Breast epithelium (tissue), 4 donors: ENCODE results near the gene PIK3R5. TPM values are rescaled to one million over a fixed set of nuclear protein-coding genes. Genes with fewer than 3 reads are reported as not detected.

Experiments used
- DNase-seq, 2 donors: peaks; one replicate each; pipeline ENCODE4 v3.0.0-alpha.2; 2019; ENCODE audit warnings: low spot score in 2 of 2
- H3K27ac ChIP-seq, 2 donors: fragments of 200-600 bp; sonication (generic) in 1 of 2; one replicate each; pipeline ENCODE4 v1.5.1; 2016 to 2019; ENCODE audit warnings: mild to moderate bottlenecking in 1 of 2
- H3K27me3 ChIP-seq, 2 donors: fragments of 200-600 bp; sonication (generic) in 1 of 2; one replicate each; pipeline versions ENCODE4 v1.5.1 to v1.6.0; 2017 to 2019; ENCODE audit warnings: control low read depth in 1 of 2, mild to moderate bottlenecking in 1 of 2
- H3K36me3 ChIP-seq: fragments of 200-600 bp; one replicate; pipeline ENCODE4 v1.5.1; 2019
- H3K4me1 ChIP-seq, 2 donors: fragments of 200-600 bp; sonication (generic); one replicate each; pipeline ENCODE4 v1.5.1; 2016 to 2019; ENCODE audit warnings: control low read depth in 1 of 2
- H3K4me3 ChIP-seq, 3 donors: fragments of 200-600 bp; sonication (generic); 1 replicate in 2 of 3; 2 replicates in 1 of 3; pipeline ENCODE4 v1.5.1; 2016 to 2019; ENCODE audit warnings: mild to moderate bottlenecking in 3 of 3, moderate library complexity in 2 of 3
- H3K9me3 ChIP-seq, 2 donors: fragments of 200-600 bp; sonication (generic) in 1 of 2; one replicate each; pipeline ENCODE4 v1.5.1; 2016 to 2019; ENCODE audit warnings: control low read depth in 1 of 2
- POLR2A ChIP-seq: fragments of 450-650 bp; IDR thresholded peaks from one replicate; pipeline ENCODE4 v1.6.1; 2016; ENCODE audit warnings: antibody characterized with exemption, mild to moderate bottlenecking, moderate library complexity
- POLR2AphosphoS5 ChIP-seq, 3 donors: sonication (generic); formaldehyde crosslinking; IDR thresholded peaks; one replicate each; pipeline ENCODE4 v1.6.1; 2017; ENCODE audit warnings: antibody characterized with exemption in 3 of 3
- intact Hi-C: fragments of 100-400 bp; cut with DNase I; formaldehyde crosslinking; loops from one replicate; pipeline ENCODE4 v1.15.1; 2023; ENCODE audit warnings: low total_unique reads
- total RNA-seq, 3 donors: library from RNA; depleted of rRNA; stranded (reverse); fragments of >200 nt; gene quantifications; one replicate each; pipeline ENCODE4 v1.1.0, GENCODE V29; 2016
- TF ChIP-seq, protein P1 (sequence below), 3 donors: fragments of 450-650 bp; IDR thresholded peaks; one replicate each; pipeline ENCODE4 v1.5.1; 2016 to 2017; ENCODE audit warnings: antibody characterized with exemption in 3 of 3, mild to moderate bottlenecking in 3 of 3, moderate library complexity in 3 of 3

The PIK3R5 gene
- total RNA-seq, 3 donors from 2014 or later: 9.8 to 28.6 (median 12.3) TPM

DNA sequence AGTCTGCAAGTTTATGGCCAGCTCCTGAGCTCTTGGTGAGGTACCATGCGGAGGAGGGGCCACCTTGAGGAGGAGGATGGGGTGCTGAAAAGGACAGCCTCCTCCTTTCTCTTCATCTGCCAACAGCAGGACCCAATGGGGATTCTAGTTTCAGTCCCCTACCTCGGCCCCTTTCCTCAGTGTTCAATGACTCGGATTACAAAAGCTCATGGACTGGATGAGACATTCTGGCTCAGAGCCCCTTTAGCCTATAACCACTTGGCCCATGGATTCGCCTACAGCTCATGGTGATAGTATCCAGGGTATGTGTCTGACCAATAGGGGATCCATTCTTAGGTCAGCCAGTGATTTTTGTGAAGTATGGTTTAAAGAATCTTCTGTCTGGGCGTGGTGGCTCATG lies 89.5 kb downstream of the PIK3R5 start:
- peaks cover 0 to 7% of the 10 kb centered on the region in 2 donors for H3K27me3 ChIP-seq
- no peaks in the 10 kb centered on the region for H3K36me3 ChIP-seq
- H3K27ac ChIP-seq: no peak overlapping the region
- no peaks in the 10 kb centered on the region for H3K9me3 ChIP-seq
- H3K4me3 ChIP-seq: no peak overlapping the region
- intact Hi-C loops: no loop called here
- H3K4me1 ChIP-seq: no peaks in the 10 kb centered on the region
- TF ChIP-seq POLR2A (no peak), POLR2AphosphoS5 (IDR thresholded peaks at IDR 0.05) (no peak)
- TF ChIP-seq, protein P1, sequence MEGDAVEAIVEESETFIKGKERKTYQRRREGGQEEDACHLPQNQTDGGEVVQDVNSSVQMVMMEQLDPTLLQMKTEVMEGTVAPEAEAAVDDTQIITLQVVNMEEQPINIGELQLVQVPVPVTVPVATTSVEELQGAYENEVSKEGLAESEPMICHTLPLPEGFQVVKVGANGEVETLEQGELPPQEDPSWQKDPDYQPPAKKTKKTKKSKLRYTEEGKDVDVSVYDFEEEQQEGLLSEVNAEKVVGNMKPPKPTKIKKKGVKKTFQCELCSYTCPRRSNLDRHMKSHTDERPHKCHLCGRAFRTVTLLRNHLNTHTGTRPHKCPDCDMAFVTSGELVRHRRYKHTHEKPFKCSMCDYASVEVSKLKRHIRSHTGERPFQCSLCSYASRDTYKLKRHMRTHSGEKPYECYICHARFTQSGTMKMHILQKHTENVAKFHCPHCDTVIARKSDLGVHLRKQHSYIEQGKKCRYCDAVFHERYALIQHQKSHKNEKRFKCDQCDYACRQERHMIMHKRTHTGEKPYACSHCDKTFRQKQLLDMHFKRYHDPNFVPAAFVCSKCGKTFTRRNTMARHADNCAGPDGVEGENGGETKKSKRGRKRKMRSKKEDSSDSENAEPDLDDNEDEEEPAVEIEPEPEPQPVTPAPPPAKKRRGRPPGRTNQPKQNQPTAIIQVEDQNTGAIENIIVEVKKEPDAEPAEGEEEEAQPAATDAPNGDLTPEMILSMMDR (IDR thresholded peaks at IDR 0.05): no peak
- DNase-seq: no peak

DNA sequence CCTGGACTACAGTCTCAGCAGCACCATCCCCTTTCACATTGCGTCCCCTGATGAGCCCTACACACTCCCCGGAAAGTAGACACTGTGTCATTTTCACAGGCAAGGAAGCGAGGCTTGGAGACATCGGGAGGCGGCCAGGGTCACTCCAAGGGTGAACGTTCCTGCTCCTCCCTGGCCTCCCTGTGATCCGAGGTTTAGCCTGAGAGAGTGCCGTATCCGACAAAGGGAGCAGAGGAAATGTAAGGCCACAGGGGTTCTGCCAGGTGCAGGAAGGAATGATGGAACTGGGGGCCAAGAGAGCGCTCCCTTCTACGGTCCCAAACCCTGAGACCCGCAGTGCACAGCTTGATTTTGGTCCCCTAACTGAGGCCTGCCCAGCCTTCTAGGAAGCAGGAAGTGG lies 90.1 kb downstream of the PIK3R5 start:
- Histone ChIP-seq H3K4me3 (no peak overlapping the region), H3K9me3 (no peaks in the 10 kb centered on the region), H3K36me3 (no peaks in the 10 kb centered on the region), H3K4me1 (no peaks in the 10 kb centered on the region), H3K27me3 (peaks cover 0 to 7% of the 10 kb centered on the region in 2 donors), H3K27ac (no peak overlapping the region)
- TF ChIP-seq, protein P1 (IDR thresholded peaks at IDR 0.05): no peak
- TF ChIP-seq POLR2A: no peak
- no peak for TF ChIP-seq POLR2AphosphoS5 (IDR thresholded peaks at IDR 0.05)
- DNase-seq: no peak
- intact Hi-C loops: no loop called here

DNA sequence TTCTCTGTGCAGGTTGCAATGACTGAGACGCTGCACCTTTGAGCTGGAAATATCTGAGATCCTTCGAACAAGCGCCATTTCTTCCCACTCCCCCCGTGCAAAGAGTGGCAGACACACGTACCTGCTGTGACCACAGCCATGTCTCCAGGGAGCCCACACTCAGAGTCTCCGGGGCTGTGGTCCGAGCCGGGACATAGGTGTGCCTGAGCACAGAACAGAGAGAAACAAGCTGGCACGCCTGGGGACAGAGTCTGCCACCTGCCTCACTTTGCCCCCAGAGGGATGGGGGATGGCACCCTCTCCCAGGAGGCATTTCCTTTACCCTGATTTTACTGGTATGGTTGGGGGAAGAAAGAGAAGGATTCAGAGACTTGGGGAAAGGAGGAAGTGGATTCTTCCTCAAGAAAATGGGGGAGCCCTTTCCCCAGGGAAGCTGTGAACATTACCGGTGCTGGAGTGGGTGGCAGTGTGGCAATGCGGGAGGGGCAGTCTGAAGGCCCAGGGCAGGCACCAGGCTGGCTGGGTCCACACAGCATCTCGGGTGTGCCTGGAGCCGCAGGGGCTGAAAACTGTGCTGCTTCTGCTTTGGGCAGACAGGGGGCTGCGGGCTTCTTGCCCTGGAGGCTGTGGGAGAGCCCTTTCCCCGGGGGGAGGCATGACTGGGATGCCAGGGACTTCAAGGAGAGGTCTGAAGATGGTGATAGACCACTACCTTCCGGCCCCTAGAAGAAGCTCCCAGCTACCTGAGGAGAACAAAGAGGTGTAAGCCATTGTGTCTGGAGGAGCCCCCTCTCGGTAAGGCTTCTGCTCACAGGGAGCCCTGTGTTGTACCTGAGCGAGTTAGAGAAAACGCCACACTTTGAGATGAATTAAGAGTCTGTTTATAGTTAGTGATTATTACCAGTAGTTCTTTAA lies 91.4 kb downstream of the PIK3R5 start:
- Histone ChIP-seq H3K27ac (no peak overlapping the region), H3K27me3 (peaks cover 0 to 7% of the 10 kb centered on the region in 2 donors), H3K9me3 (no peaks in the 10 kb centered on the region), H3K4me3 (no peak overlapping the region), H3K4me1 (no peaks in the 10 kb centered on the region), H3K36me3 (no peaks in the 10 kb centered on the region)
- TF ChIP-seq POLR2AphosphoS5 (IDR thresholded peaks at IDR 0.05) (no peak), POLR2A (no peak)
- TF ChIP-seq, protein P1 (IDR thresholded peaks at IDR 0.05): no peak
- intact Hi-C loops: no loop called here
- no peak for DNase-seq

DNA sequence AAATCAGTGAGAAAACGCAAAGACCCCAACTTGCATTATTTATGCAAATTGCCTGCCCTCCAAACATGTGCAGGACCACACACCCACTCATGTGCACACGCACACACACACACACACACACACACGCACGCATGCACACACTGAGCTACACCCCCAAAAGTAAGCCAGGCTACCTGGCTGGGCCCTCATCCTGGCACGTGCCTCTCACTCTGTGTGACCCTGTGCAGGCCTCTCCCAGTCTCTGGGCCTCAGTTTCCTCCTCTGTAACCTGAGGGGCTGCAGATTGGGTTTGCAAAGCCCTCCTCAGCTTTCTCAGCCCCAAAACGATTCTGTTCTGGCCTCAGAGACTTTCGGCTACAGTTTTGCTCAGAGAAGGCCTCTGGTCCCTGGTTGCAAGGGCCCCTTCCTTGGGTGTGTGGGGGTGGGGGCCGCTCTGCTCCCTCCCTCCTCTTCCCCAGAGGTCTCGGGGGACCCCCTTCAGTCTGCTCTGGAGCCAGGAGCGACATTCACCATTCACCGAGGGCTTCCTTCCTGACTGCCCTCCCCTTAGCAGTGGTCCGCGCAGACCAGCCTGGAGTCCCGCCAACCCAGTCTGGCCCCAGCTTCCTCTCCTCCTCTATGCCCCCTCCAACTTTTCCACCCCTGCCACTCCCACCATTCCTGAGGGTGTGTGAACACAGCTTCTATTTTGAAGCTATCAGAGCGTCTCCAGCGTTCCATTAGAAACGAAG lies 92.6 kb downstream of the PIK3R5 start:
- TF ChIP-seq, protein P1 (IDR thresholded peaks at IDR 0.05): no peak
- TF ChIP-seq POLR2A (no peak), POLR2AphosphoS5 (IDR thresholded peaks at IDR 0.05) (no peak)
- DNase-seq: no peak
- Histone ChIP-seq H3K27me3 (peaks cover 0 to 7% of the 10 kb centered on the region in 2 donors), H3K27ac (no peak overlapping the region), H3K4me3 (no peak overlapping the region), H3K4me1 (no peaks in the 10 kb centered on the region), H3K36me3 (no peaks in the 10 kb centered on the region), H3K9me3 (no peaks in the 10 kb centered on the region)
- intact Hi-C loops: no loop called here
